ENCODE measurements around the gene HMSD. TPM values are rescaled to one million over a fixed set of nuclear protein-coding genes. Genes with fewer than 3 reads are reported as not detected.

The HMSD gene
- total and polyA plus RNA-seq, 2 donors (not counting 3 experiments of a cell fraction or from before 2014, with no cell fraction given) = 0.08 TPM; not detected in 1

GRCh38 chr18:63960891-63961290, 11.8 kb downstream of the HMSD start:
- intact Hi-C loops (cut with micrococcal nuclease) = no loop called here
- POLR2A ChIA-PET = no interaction called here

GRCh38 chr18:63961435-63961980, 12.4 kb downstream of the HMSD start:
- TF ChIP-seq POLR2AphosphoS5 (IDR thresholded peaks at IDR 0.05; ENCODE audit: insufficient read depth, low read depth, low read length) = no peak
- no peak for TF ChIP-seq GATA2 (IDR thresholded peaks at IDR 0.05; ENCODE audit: insufficient read depth, insufficient read length, low read depth, low read length)
- no peak for TF ChIP-seq JUN (IDR thresholded peaks at IDR 0.05; ENCODE audit: borderline replicate concordance, insufficient read depth, insufficient read length, low read depth)
- no peak for TF ChIP-seq MYC (IDR thresholded peaks at IDR 0.05; ENCODE audit: low read depth, low read length)
- no peak for TF ChIP-seq CTCF (IDR thresholded peaks at IDR 0.05; ENCODE audit: extremely low read depth in 1 of 2, insufficient read depth in 1 of 2, low read depth in 1 of 2, low read length in 2 of 2)
- no peak for TF ChIP-seq EZH2 (IDR thresholded peaks at IDR 0.05; ENCODE audit: borderline replicate concordance, low read depth, low read length, severe bottlenecking)
- no peak for TF ChIP-seq FOS (IDR thresholded peaks at IDR 0.05; ENCODE audit: borderline replicate concordance, insufficient read depth, low read length)
- TF ChIP-seq POLR2A (IDR thresholded peaks at IDR 0.05; ENCODE audit: low read depth, low read length) = no peak
- TF ChIP-seq MAX (IDR thresholded peaks at IDR 0.05; ENCODE audit: insufficient read depth, insufficient read length) = no peak
- no peak overlapping the region for H3K4me3 ChIP-seq (replicated peaks in 1 of 3; ENCODE audit: insufficient read depth in 1 of 3, low read depth in 1 of 3, low read length in 3 of 3)
- no peak overlapping the region for H2AFZ ChIP-seq (ENCODE audit: low read depth, low read length)
- BruUV-seq (replicated peaks) = no TSS peak
- no peaks in the 10 kb centered on the region for H3K9me3 ChIP-seq (replicated peaks; ENCODE audit: control insufficient read depth, insufficient read depth, low read length)
- dilution Hi-C loops (cut with MboI; ENCODE audit: extremely low pct_ligation_motif_present, low sequenced_read_pairs) = no loop called here
- no peaks in the 10 kb centered on the region for H3K36me3 ChIP-seq (ENCODE audit: control insufficient read depth in 2 of 2, extremely low read depth in 1 of 2, insufficient read depth in 2 of 2, low read length in 2 of 2)
- CTCF ChIA-PET = interaction anchor here (1.1 to 2.1 kb wide), 2 partner anchors 23 to 33 kb away, joined by 3 to 8 read pairs; no protein-coding TSS in a partner anchor
- no peak overlapping the region for H3K4me2 ChIP-seq (ENCODE audit: insufficient read depth, low read length)
- no peaks in the 10 kb centered on the region for H4K20me1 ChIP-seq (replicated peaks; ENCODE audit: control insufficient read depth, extremely low read depth, insufficient read depth, low read length)
- no peak for DNase-seq (ENCODE audit: low read depth, low spot score)
- intact Hi-C loops (cut with micrococcal nuclease) = no loop called here
- H3K79me2 ChIP-seq (ENCODE audit: control insufficient read depth, insufficient read depth, low read length) = no peaks in the 10 kb centered on the region
- POLR2A ChIA-PET = no interaction called here
- no peaks in the 10 kb centered on the region for H3K4me1 ChIP-seq (ENCODE audit: control insufficient read depth, extremely low read depth, insufficient read depth, low read length)
- no peak overlapping the region for H3K27ac ChIP-seq (ENCODE audit: insufficient read depth, low read depth, low read length)
- FAIRE-seq = no peak
- peaks cover 18 to 49% of the 10 kb centered on the region in 2 experiments for H3K27me3 ChIP-seq (ENCODE audit: control insufficient read depth in 2 of 2, insufficient read depth in 2 of 2, low read length in 2 of 2)
- no peaks in the 10 kb centered on the region for H3K9me1 ChIP-seq (replicated peaks; ENCODE audit: control insufficient read depth, extremely low read depth, insufficient read depth, low read length)
- H3K9ac ChIP-seq (replicated peaks; ENCODE audit: extremely low read depth, insufficient read depth, low read length) = no peak overlapping the region

More at GRCh38 chr18:63960891-63961290, 11.8 kb downstream of the HMSD start:
- no peaks in the 10 kb centered on the region for H3K79me2 ChIP-seq (ENCODE audit: control insufficient read depth, insufficient read depth, low read length)
- H3K4me3 ChIP-seq (replicated peaks in 1 of 3; ENCODE audit: insufficient read depth in 1 of 3, low read depth in 1 of 3, low read length in 3 of 3) = no peak overlapping the region
- no peak overlapping the region for H3K9ac ChIP-seq (replicated peaks; ENCODE audit: extremely low read depth, insufficient read depth, low read length)
- H3K4me1 ChIP-seq (ENCODE audit: control insufficient read depth, extremely low read depth, insufficient read depth, low read length) = no peaks in the 10 kb centered on the region
- no peaks in the 10 kb centered on the region for H4K20me1 ChIP-seq (replicated peaks; ENCODE audit: control insufficient read depth, extremely low read depth, insufficient read depth, low read length)
- CTCF ChIA-PET = interaction anchor here (2.1 kb wide), 1 partner anchor 33 kb away, joined by 8 read pairs; no protein-coding TSS in a partner anchor
- H3K36me3 ChIP-seq (ENCODE audit: control insufficient read depth in 2 of 2, extremely low read depth in 1 of 2, insufficient read depth in 2 of 2, low read length in 2 of 2) = no peaks in the 10 kb centered on the region
- TF ChIP-seq POLR2AphosphoS5 (IDR thresholded peaks at IDR 0.05; ENCODE audit: insufficient read depth, low read depth, low read length) = no peak
- TF ChIP-seq GATA2 (IDR thresholded peaks at IDR 0.05; ENCODE audit: insufficient read depth, insufficient read length, low read depth, low read length) = no peak
- H3K9me1 ChIP-seq (replicated peaks; ENCODE audit: control insufficient read depth, extremely low read depth, insufficient read depth, low read length) = no peaks in the 10 kb centered on the region
- no peak for FAIRE-seq
- H2AFZ ChIP-seq (ENCODE audit: low read depth, low read length) = no peak overlapping the region
- dilution Hi-C loops (cut with MboI; ENCODE audit: extremely low pct_ligation_motif_present, low sequenced_read_pairs) = no loop called here
- H3K4me2 ChIP-seq (ENCODE audit: insufficient read depth, low read length) = no peak overlapping the region
- peaks cover 18 to 51% of the 10 kb centered on the region in 2 experiments for H3K27me3 ChIP-seq (ENCODE audit: control insufficient read depth in 2 of 2, insufficient read depth in 2 of 2, low read length in 2 of 2)
- BruUV-seq (replicated peaks) = no TSS peak
- no peak overlapping the region for H3K27ac ChIP-seq (ENCODE audit: insufficient read depth, low read depth, low read length)
- no peaks in the 10 kb centered on the region for H3K9me3 ChIP-seq (replicated peaks; ENCODE audit: control insufficient read depth, insufficient read depth, low read length)
- no peak for DNase-seq (ENCODE audit: low read depth, low spot score)
